Measurements from ENCODE around the gene MSTN. TPM values are rescaled to one million over a fixed set of nuclear protein-coding genes. Genes with fewer than 3 reads are reported as not detected.

MSTN gene
- polyA plus RNA-seq, 2 donors, result 0.09 to 0.20 TPM

GRCh38 chr2:190097115-190097514 lies 34.6 kb upstream of the MSTN start:
- 93 to 100% methylated on average over 1 of the region's 1 CpG for WGBS, 2 donors
- H3K36me3 ChIP-seq (ENCODE audit: control insufficient read depth in 2 of 2, insufficient read depth in 2 of 2, low read length in 1 of 2), result no peaks in the 10 kb centered on the region
- H3K4me3 ChIP-seq (ENCODE audit: low read depth in 1 of 2, low read length in 2 of 2), result no peak overlapping the region
- H3K27ac ChIP-seq (ENCODE audit: low read depth in 2 of 2, low read length in 1 of 2), result no peak overlapping the region
- H3K9me3 ChIP-seq (ENCODE audit: control insufficient read depth in 2 of 2, insufficient read depth in 1 of 2, low read depth in 1 of 2, low read length in 1 of 2), result no peaks in the 10 kb centered on the region
- H3K27me3 ChIP-seq (ENCODE audit: control insufficient read depth in 1 of 2, insufficient read depth in 2 of 2, low read length in 2 of 2), result no peaks in the 10 kb centered on the region
- H3K4me1 ChIP-seq (ENCODE audit: control insufficient read depth in 2 of 2, insufficient read depth in 2 of 2, low read length in 1 of 2), result no peaks in the 10 kb centered on the region

GRCh38 chr2:190094316-190094871 lies 31.9 kb upstream of the MSTN start:
- WGBS, 2 donors, result 44 to 56% methylated on average over 3 of the region's 3 CpGs
- Histone ChIP-seq H3K27ac (ENCODE audit: low read depth in 2 of 2, low read length in 1 of 2) (no peak overlapping the region), H3K27me3 (ENCODE audit: control insufficient read depth in 1 of 2, insufficient read depth in 2 of 2, low read length in 2 of 2) (no peaks in the 10 kb centered on the region), H3K4me3 (ENCODE audit: low read depth in 1 of 2, low read length in 2 of 2) (no peak overlapping the region), H3K9me3 (ENCODE audit: control insufficient read depth in 2 of 2, insufficient read depth in 1 of 2, low read depth in 1 of 2, low read length in 1 of 2) (no peaks in the 10 kb centered on the region), H3K4me1 (ENCODE audit: control insufficient read depth in 2 of 2, insufficient read depth in 2 of 2, low read length in 1 of 2) (no peaks in the 10 kb centered on the region), H3K36me3 (ENCODE audit: control insufficient read depth in 2 of 2, insufficient read depth in 2 of 2, low read length in 1 of 2) (no peaks in the 10 kb centered on the region)

- 81 to 85% methylated on average over 3 of the region's 3 CpGs for WGBS, 2 donors
- Histone ChIP-seq H3K9me3 (ENCODE audit: control insufficient read depth in 2 of 2, insufficient read depth in 1 of 2, low read depth in 1 of 2, low read length in 1 of 2) (no peaks in the 10 kb centered on the region), H3K4me1 (ENCODE audit: control insufficient read depth in 2 of 2, insufficient read depth in 2 of 2, low read length in 1 of 2) (no peaks in the 10 kb centered on the region), H3K27me3 (ENCODE audit: control insufficient read depth in 1 of 2, insufficient read depth in 2 of 2, low read length in 2 of 2) (no peaks in the 10 kb centered on the region), H3K4me3 (ENCODE audit: low read depth in 1 of 2, low read length in 2 of 2) (no peak overlapping the region), H3K36me3 (ENCODE audit: control insufficient read depth in 2 of 2, insufficient read depth in 2 of 2, low read length in 1 of 2) (no peaks in the 10 kb centered on the region), H3K27ac (ENCODE audit: low read depth in 2 of 2, low read length in 1 of 2) (no peak overlapping the region)
Measured at GRCh38 chr2:190093793-190094192, 31.3 kb upstream of the MSTN start.

GRCh38 chr2:190090148-190090547 lies 27.6 kb upstream of the MSTN start:
- H3K9me3 ChIP-seq (ENCODE audit: control insufficient read depth in 2 of 2, insufficient read depth in 1 of 2, low read depth in 1 of 2, low read length in 1 of 2), result no peaks in the 10 kb centered on the region
- no peak overlapping the region for H3K4me3 ChIP-seq (ENCODE audit: low read depth in 1 of 2, low read length in 2 of 2)
- no peaks in the 10 kb centered on the region for H3K4me1 ChIP-seq (ENCODE audit: control insufficient read depth in 2 of 2, insufficient read depth in 2 of 2, low read length in 1 of 2)
- no peaks in the 10 kb centered on the region for H3K36me3 ChIP-seq (ENCODE audit: control insufficient read depth in 2 of 2, insufficient read depth in 2 of 2, low read length in 1 of 2)
- 85 to 89% methylated on average over 2 of the region's 2 CpGs for WGBS, 2 donors
- no peak overlapping the region for H3K27ac ChIP-seq (ENCODE audit: low read depth in 2 of 2, low read length in 1 of 2)
- H3K27me3 ChIP-seq (ENCODE audit: control insufficient read depth in 1 of 2, insufficient read depth in 2 of 2, low read length in 2 of 2), result no peaks in the 10 kb centered on the region

- WGBS, 2 donors, result 17 to 24% methylated on average over 4 of the region's 4 CpGs
- Histone ChIP-seq H3K4me1 (ENCODE audit: control insufficient read depth in 2 of 2, insufficient read depth in 2 of 2, low read length in 1 of 2) (no peaks in the 10 kb centered on the region), H3K27me3 (ENCODE audit: control insufficient read depth in 1 of 2, insufficient read depth in 2 of 2, low read length in 2 of 2) (no peaks in the 10 kb centered on the region)
Measured at GRCh38 chr2:190088917-190089316, 26.4 kb upstream of the MSTN start.

GRCh38 chr2:190084704-190085103 lies 22.2 kb upstream of the MSTN start:
- H3K4me1 ChIP-seq (ENCODE audit: control insufficient read depth in 2 of 2, insufficient read depth in 2 of 2, low read length in 1 of 2), result no peaks in the 10 kb centered on the region
- no peak overlapping the region for H3K4me3 ChIP-seq (ENCODE audit: low read depth in 1 of 2, low read length in 2 of 2)
- WGBS, 2 donors, result 72 to 74% methylated on average over 2 of the region's 2 CpGs
- H3K27me3 ChIP-seq (ENCODE audit: control insufficient read depth in 1 of 2, insufficient read depth in 2 of 2, low read length in 2 of 2), result no peaks in the 10 kb centered on the region
- H3K36me3 ChIP-seq (ENCODE audit: control insufficient read depth in 2 of 2, insufficient read depth in 2 of 2, low read length in 1 of 2), result no peaks in the 10 kb centered on the region
- no peaks in the 10 kb centered on the region for H3K9me3 ChIP-seq (ENCODE audit: control insufficient read depth in 2 of 2, insufficient read depth in 1 of 2, low read depth in 1 of 2, low read length in 1 of 2)
- H3K27ac ChIP-seq (ENCODE audit: low read depth in 2 of 2, low read length in 1 of 2), result no peak overlapping the region

More at GRCh38 chr2:190088917-190089316, 26.4 kb upstream of the MSTN start:
- Histone ChIP-seq H3K27ac (ENCODE audit: low read depth in 2 of 2, low read length in 1 of 2) (no peak overlapping the region), H3K9me3 (ENCODE audit: control insufficient read depth in 2 of 2, insufficient read depth in 1 of 2, low read depth in 1 of 2, low read length in 1 of 2) (no peaks in the 10 kb centered on the region), H3K36me3 (ENCODE audit: control insufficient read depth in 2 of 2, insufficient read depth in 2 of 2, low read length in 1 of 2) (no peaks in the 10 kb centered on the region), H3K4me3 (ENCODE audit: low read depth in 1 of 2, low read length in 2 of 2) (no peak overlapping the region)

- Histone ChIP-seq H3K9me3 (ENCODE audit: control insufficient read depth in 2 of 2, insufficient read depth in 1 of 2, low read depth in 1 of 2, low read length in 1 of 2) (no peaks in the 10 kb centered on the region), H3K4me1 (ENCODE audit: control insufficient read depth in 2 of 2, insufficient read depth in 2 of 2, low read length in 1 of 2) (no peaks in the 10 kb centered on the region), H3K27ac (ENCODE audit: low read depth in 2 of 2, low read length in 1 of 2) (no peak overlapping the region), H3K36me3 (ENCODE audit: control insufficient read depth in 2 of 2, insufficient read depth in 2 of 2, low read length in 1 of 2) (no peaks in the 10 kb centered on the region), H3K27me3 (ENCODE audit: control insufficient read depth in 1 of 2, insufficient read depth in 2 of 2, low read length in 2 of 2) (no peaks in the 10 kb centered on the region), H3K4me3 (ENCODE audit: low read depth in 1 of 2, low read length in 2 of 2) (no peak overlapping the region)
- 95 to 97% methylated on average over 1 of the region's 1 CpG for WGBS, 2 donors
Measured at GRCh38 chr2:190082118-190082517, 19.6 kb upstream of the MSTN start.

- no peaks in the 10 kb centered on the region for H3K27me3 ChIP-seq (ENCODE audit: control insufficient read depth in 1 of 2, insufficient read depth in 2 of 2, low read length in 2 of 2)
- H3K36me3 ChIP-seq (ENCODE audit: control insufficient read depth in 2 of 2, insufficient read depth in 2 of 2, low read length in 1 of 2), result no peaks in the 10 kb centered on the region
- H3K4me3 ChIP-seq (ENCODE audit: low read depth in 1 of 2, low read length in 2 of 2), result no peak overlapping the region
Measured at GRCh38 chr2:190080527-190081049, 18.1 kb upstream of the MSTN start.

GRCh38 chr2:190079160-190079559 lies 16.6 kb upstream of the MSTN start:
- 85 to 90% methylated on average over 2 of the region's 2 CpGs for WGBS, 2 donors
- no peaks in the 10 kb centered on the region for H3K36me3 ChIP-seq (ENCODE audit: control insufficient read depth in 2 of 2, insufficient read depth in 2 of 2, low read length in 1 of 2)
- no peak overlapping the region for H3K4me3 ChIP-seq (ENCODE audit: low read depth in 1 of 2, low read length in 2 of 2)
- H3K4me1 ChIP-seq (ENCODE audit: control insufficient read depth in 2 of 2, insufficient read depth in 2 of 2, low read length in 1 of 2), result no peaks in the 10 kb centered on the region
- no peaks in the 10 kb centered on the region for H3K27me3 ChIP-seq (ENCODE audit: control insufficient read depth in 1 of 2, insufficient read depth in 2 of 2, low read length in 2 of 2)
- no peak overlapping the region for H3K27ac ChIP-seq (ENCODE audit: low read depth in 2 of 2, low read length in 1 of 2)
- H3K9me3 ChIP-seq (ENCODE audit: control insufficient read depth in 2 of 2, insufficient read depth in 1 of 2, low read depth in 1 of 2, low read length in 1 of 2), result no peaks in the 10 kb centered on the region

More at GRCh38 chr2:190080527-190081049, 18.1 kb upstream of the MSTN start:
- Histone ChIP-seq H3K4me1 (ENCODE audit: control insufficient read depth in 2 of 2, insufficient read depth in 2 of 2, low read length in 1 of 2) (no peaks in the 10 kb centered on the region), H3K27ac (ENCODE audit: low read depth in 2 of 2, low read length in 1 of 2) (no peak overlapping the region), H3K9me3 (ENCODE audit: control insufficient read depth in 2 of 2, insufficient read depth in 1 of 2, low read depth in 1 of 2, low read length in 1 of 2) (no peaks in the 10 kb centered on the region)

- no peak overlapping the region for H3K4me3 ChIP-seq (ENCODE audit: low read depth in 1 of 2, low read length in 2 of 2)
- H3K36me3 ChIP-seq (ENCODE audit: control insufficient read depth in 2 of 2, insufficient read depth in 2 of 2, low read length in 1 of 2), result no peaks in the 10 kb centered on the region
- H3K4me1 ChIP-seq (ENCODE audit: control insufficient read depth in 2 of 2, insufficient read depth in 2 of 2, low read length in 1 of 2), result no peaks in the 10 kb centered on the region
- H3K9me3 ChIP-seq (ENCODE audit: control insufficient read depth in 2 of 2, insufficient read depth in 1 of 2, low read depth in 1 of 2, low read length in 1 of 2), result no peaks in the 10 kb centered on the region
- no peak overlapping the region for H3K27ac ChIP-seq (ENCODE audit: low read depth in 2 of 2, low read length in 1 of 2)
- H3K27me3 ChIP-seq (ENCODE audit: control insufficient read depth in 1 of 2, insufficient read depth in 2 of 2, low read length in 2 of 2), result no peaks in the 10 kb centered on the region
Measured at GRCh38 chr2:190075623-190076022, 13.1 kb upstream of the MSTN start.

Data from esophagus (tissue), 2 donors.